Muscle of leg (tissue), 11 donors: ENCODE data around the gene DCC. TPM values are rescaled to one million over a fixed set of nuclear protein-coding genes. Genes with fewer than 3 reads are reported as not detected.
A peak's percentile ranks its signal among the peaks of the same experiment; 100 is the strongest.

Experiments
- DNase-seq: peaks from one replicate; pipeline ENCODE4 v3.0.0; 2013
- H3K27ac ChIP-seq: one replicate; pipeline ENCODE4 v1.5.1; 2013; ENCODE audit warnings: mild to moderate bottlenecking, low read length, control low read depth
- H3K27me3 ChIP-seq: one replicate; pipeline ENCODE4 v1.6.1; 2013; ENCODE audit warnings: low read length; ENCODE audit not compliant: control insufficient read depth, insufficient read depth
- H3K36me3 ChIP-seq: one replicate; pipeline ENCODE4 v1.6.1; 2013; ENCODE audit warnings: low read length; ENCODE audit not compliant: control insufficient read depth, insufficient read depth
- H3K4me1 ChIP-seq: one replicate; pipeline ENCODE4 v1.6.1; 2013; ENCODE audit warnings: low read length; ENCODE audit not compliant: control insufficient read depth, insufficient read depth
- H3K4me3 ChIP-seq: one replicate; pipeline ENCODE4 v1.5.1; 2013; ENCODE audit warnings: low read length, control low read depth
- H3K9me3 ChIP-seq: replicated peaks from 2 replicates; pipeline ENCODE4 v1.6.1; 2013; ENCODE audit warnings: low read depth, low read length; ENCODE audit not compliant: control insufficient read depth
- WGBS: methylation state at CpG from one replicate; pipeline ENCODE4 v1.1.5; 2013; ENCODE audit warnings: missing lambda C conversion rate; ENCODE audit not compliant: insufficient coverage; 5-methylcytosine and 5-hydroxymethylcytosine counted together
- polyA plus RNA-seq, 8 donors: library from polyadenylated mRNA; unstranded; fragments of 120-200 nt; gene quantifications; one replicate each; pipeline versions ENCODE4 v1.2.1 to v1.2.3, GENCODE V29; 2013; ENCODE audit warnings: inconsistent platforms in 1 of 8, low replicate concordance in 1 of 8; ENCODE audit not compliant: insufficient read length in 8 of 8, insufficient read depth in 1 of 8
- total RNA-seq: library from RNA; stranded (reverse); fragments of 120-200 nt; gene quantifications from one replicate; pipeline ENCODE4 v1.2.4, GENCODE V29; 2013

DCC gene
- total and polyA plus RNA-seq, 9 donors: 0.06 to 0.46 (median 0.13) TPM

- no peak for DNase-seq
- no peaks in the 10 kb centered on the region for H3K27me3 ChIP-seq
- no CpG with 5 or more reads among the region's 2 CpGs for WGBS
- peaks cover 2% of the 10 kb centered on the region for H3K9me3 ChIP-seq
- H3K27ac ChIP-seq: no peak overlapping the region
- H3K36me3 ChIP-seq: no peaks in the 10 kb centered on the region
- no peaks in the 10 kb centered on the region for H3K4me1 ChIP-seq
- no peak overlapping the region for H3K4me3 ChIP-seq
These were observed 979.6 kb downstream of the DCC start for GRCh38 chr18:53319628-53320027.

GRCh38 chr18:53322163-53322562, 982.2 kb downstream of the DCC start:
- H3K9me3 ChIP-seq: peaks cover 2% of the 10 kb centered on the region
- H3K27ac ChIP-seq: no peak overlapping the region
- H3K36me3 ChIP-seq: no peaks in the 10 kb centered on the region
- WGBS: no CpG with 5 or more reads among the region's 1 CpG
- no peak overlapping the region for H3K4me3 ChIP-seq
- DNase-seq: no peak
- no peaks in the 10 kb centered on the region for H3K27me3 ChIP-seq
- H3K4me1 ChIP-seq: no peaks in the 10 kb centered on the region

- H3K27ac ChIP-seq: no peak overlapping the region
- H3K36me3 ChIP-seq: no peaks in the 10 kb centered on the region
- H3K27me3 ChIP-seq: no peaks in the 10 kb centered on the region
- no peaks in the 10 kb centered on the region for H3K4me1 ChIP-seq
- H3K4me3 ChIP-seq: no peak overlapping the region
- no peaks in the 10 kb centered on the region for H3K9me3 ChIP-seq
- 73% methylated on average over 1 of the region's 1 CpG for WGBS
- no peak for DNase-seq
These were observed 984.4 kb downstream of the DCC start for GRCh38 chr18:53324353-53324752.

DNA sequence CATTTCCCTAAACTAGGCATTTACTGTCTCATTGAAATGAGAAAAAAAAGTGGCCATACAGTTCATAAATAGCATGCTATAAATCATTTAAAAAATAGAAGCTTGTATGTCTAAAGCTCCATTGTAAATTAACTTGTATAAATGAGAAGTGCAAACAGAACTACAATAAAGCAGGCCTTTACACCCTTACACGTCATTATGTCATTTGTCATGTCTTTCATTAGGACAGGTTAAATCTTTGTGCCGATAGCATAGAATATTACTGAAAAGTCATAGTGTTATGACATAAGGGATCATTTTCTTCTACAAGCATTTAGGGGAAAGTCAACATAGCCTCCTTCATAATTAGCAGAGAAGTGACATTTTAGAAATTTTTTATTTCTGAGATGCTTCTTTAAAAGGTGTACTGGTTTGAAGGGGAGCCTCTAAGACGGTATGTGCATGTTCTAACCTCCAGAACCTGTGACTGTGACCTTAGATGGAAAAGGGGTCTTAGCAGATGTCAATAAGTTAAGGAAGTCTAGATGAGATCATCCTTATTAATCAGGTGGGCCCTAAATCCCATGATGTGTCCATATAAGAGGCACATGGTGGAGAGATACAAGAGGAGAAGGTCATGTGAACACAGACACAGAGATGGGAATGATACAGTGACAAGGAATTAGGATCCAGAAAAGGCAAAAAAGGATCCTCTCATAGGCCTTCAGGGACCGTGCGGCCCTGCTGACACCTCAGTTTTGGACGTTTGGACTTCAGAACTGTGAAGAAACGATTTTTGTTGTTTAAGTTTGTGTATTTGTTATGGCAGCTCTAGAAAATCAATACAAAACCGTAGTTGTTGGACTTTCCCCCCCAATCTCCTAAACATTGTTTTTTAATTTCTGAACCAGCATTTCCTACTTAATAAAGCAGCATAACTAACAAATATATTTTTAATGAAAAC, 1020.8 kb downstream of the DCC start:
- Histone ChIP-seq H3K27ac (no peak overlapping the region), H3K4me3 (no peak overlapping the region), H3K9me3 (no peaks in the 10 kb centered on the region), H3K27me3 (no peaks in the 10 kb centered on the region), H3K4me1 (no peaks in the 10 kb centered on the region), H3K36me3 (no peaks in the 10 kb centered on the region)
- DNase-seq: no peak
- WGBS: 50% methylated on average over 1 of the region's 8 CpGs

GRCh38 chr18:53375621-53376020, 1035.6 kb downstream of the DCC start:
- no peaks in the 10 kb centered on the region for H3K9me3 ChIP-seq
- no peak overlapping the region for H3K4me3 ChIP-seq
- H3K36me3 ChIP-seq: no peaks in the 10 kb centered on the region
- H3K27me3 ChIP-seq: no peaks in the 10 kb centered on the region
- no peaks in the 10 kb centered on the region for H3K4me1 ChIP-seq
- no peak for DNase-seq
- H3K27ac ChIP-seq: no peak overlapping the region
- WGBS: no CpG with 5 or more reads among the region's 2 CpGs

DNA sequence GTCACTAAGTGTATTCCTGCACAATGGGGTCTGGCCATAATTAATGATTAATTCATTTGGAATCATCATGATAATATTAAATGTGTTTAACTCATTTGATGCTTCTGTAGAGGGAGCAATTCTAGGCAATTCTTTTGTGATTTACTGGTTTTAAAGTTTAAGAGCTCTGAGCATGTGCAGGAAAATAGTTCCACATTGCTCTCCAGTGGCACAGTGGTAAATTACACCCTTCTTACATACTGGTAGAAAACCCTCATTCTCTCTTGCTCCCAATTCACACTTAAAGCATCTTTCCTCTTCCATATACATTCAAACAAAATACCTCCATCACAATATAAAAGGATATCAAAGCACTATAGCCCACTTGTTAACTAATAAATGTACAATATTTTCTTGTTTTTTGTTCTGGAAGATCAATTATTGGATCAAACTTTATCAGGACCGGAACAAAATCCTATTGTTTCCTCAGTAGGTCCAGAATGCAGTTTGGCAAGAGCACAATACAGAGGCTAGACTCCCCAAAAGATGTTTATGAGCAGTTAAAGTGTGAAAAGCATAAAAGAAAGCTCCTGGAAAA, 1040.2 kb downstream of the DCC start:
- Histone ChIP-seq H3K4me1 (no peaks in the 10 kb centered on the region), H3K9me3 (no peaks in the 10 kb centered on the region), H3K27me3 (no peaks in the 10 kb centered on the region), H3K4me3 (no peak overlapping the region), H3K27ac (no peak overlapping the region), H3K36me3 (no peaks in the 10 kb centered on the region)
- no CpG with 5 or more reads among the region's 1 CpG for WGBS
- DNase-seq: peak; percentile 26

DNA sequence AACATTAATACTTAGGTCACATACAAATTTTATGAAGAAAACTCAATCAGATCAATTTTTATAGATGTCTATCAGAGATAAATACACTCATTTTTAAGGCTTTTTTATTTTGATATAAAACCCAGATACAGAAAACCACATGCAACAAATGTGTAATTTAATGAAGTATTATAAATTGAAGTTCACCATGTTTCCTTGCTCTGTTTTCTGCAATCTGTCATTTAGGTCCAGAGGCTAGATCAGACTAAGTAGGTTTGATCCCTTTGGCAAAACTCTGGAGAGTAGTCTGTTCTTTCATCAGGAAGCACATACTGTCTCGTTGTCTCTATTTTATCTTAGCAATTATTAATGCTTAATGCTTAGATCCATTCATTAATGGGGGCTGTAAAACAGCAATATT, 1042.9 kb downstream of the DCC start:
- H3K4me3 ChIP-seq: no peak overlapping the region

DNA sequence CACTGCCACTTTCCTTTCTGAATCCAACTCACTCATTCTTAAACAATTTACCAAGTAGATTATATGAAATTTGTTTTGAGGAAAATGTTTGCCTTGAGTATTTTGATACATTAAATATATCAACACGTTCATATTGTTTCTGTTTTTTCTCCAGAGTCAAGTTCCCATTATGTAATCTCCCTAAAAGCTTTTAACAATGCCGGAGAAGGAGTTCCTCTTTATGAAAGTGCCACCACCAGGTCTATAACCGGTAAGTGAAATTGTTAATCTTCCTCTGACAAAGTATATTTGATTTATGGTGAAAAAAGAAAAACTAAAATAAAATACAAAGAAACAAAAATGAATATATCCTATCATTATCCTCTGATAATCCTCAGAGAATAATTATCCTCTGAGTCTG, 1045.9 kb downstream of the DCC start:
- Histone ChIP-seq H3K36me3 (no peaks in the 10 kb centered on the region), H3K4me1 (no peaks in the 10 kb centered on the region), H3K27ac (no peak overlapping the region), H3K4me3 (no peak overlapping the region), H3K9me3 (no peaks in the 10 kb centered on the region), H3K27me3 (no peaks in the 10 kb centered on the region)
- no peak for DNase-seq
- WGBS: no CpG with 5 or more reads among the region's 3 CpGs

More for the DNA sequence above, 1042.9 kb downstream of the DCC start:
- Histone ChIP-seq H3K27ac (no peak overlapping the region), H3K4me1 (no peaks in the 10 kb centered on the region), H3K9me3 (no peaks in the 10 kb centered on the region), H3K36me3 (no peaks in the 10 kb centered on the region), H3K27me3 (no peaks in the 10 kb centered on the region)
- WGBS: no CpG with 5 or more reads among the region's 1 CpG
- DNase-seq: no peak

- DNase-seq: no peak
- no peak overlapping the region for H3K4me3 ChIP-seq
- no peaks in the 10 kb centered on the region for H3K9me3 ChIP-seq
- no peak overlapping the region for H3K27ac ChIP-seq
- WGBS: 60% methylated on average over 1 of the region's 3 CpGs
- H3K36me3 ChIP-seq: no peaks in the 10 kb centered on the region
- no peaks in the 10 kb centered on the region for H3K4me1 ChIP-seq
- no peaks in the 10 kb centered on the region for H3K27me3 ChIP-seq
These were observed 1047.6 kb downstream of the DCC start for GRCh38 chr18:53387581-53387980.

GRCh38 chr18:53402670-53403069, 1062.7 kb downstream of the DCC start:
- no peak for DNase-seq
- no peak overlapping the region for H3K27ac ChIP-seq
- WGBS: 73% methylated on average over 3 of the region's 3 CpGs
- H3K36me3 ChIP-seq: no peaks in the 10 kb centered on the region
- H3K9me3 ChIP-seq: no peaks in the 10 kb centered on the region
- H3K4me3 ChIP-seq: no peak overlapping the region
- H3K27me3 ChIP-seq: no peaks in the 10 kb centered on the region
- H3K4me1 ChIP-seq: no peaks in the 10 kb centered on the region
